Ovary (tissue), 9 donors: ENCODE data around the gene TOP1. TPM values are rescaled to one million over a fixed set of nuclear protein-coding genes. Genes with fewer than 3 reads are reported as not detected.

ENCODE experiments used
- DNase-seq, 5 donors: peaks; one replicate each; pipeline ENCODE4 v3.0.0-alpha.2; 2019 to 2020
- H3K27ac ChIP-seq, 2 donors: fragments of 200-600 bp; one replicate each; pipeline versions ENCODE4 v1.5.1 to v1.8.0; 2019 to 2022
- H3K27me3 ChIP-seq: fragments of 200-600 bp; one replicate; pipeline ENCODE4 v1.8.0; 2022
- H3K36me3 ChIP-seq: fragments of 200-600 bp; sonication (generic); one replicate; pipeline ENCODE4 v1.5.1; 2019
- H3K4me1 ChIP-seq: one replicate; pipeline ENCODE4 v1.8.1; 2013; ENCODE audit warnings: mild to moderate bottlenecking, moderate library complexity; ENCODE audit not compliant: insufficient read depth
- H3K4me3 ChIP-seq: fragments of 200-600 bp; sonication (generic); one replicate; pipeline ENCODE4 v1.5.1; 2017
- H3K9me3 ChIP-seq, 2 donors: fragments of 200-600 bp in 1 of 2; sonication (generic) in 1 of 2; one replicate each; pipeline versions ENCODE4 v1.5.1 to v1.8.1; 2013 to 2019; ENCODE audit warnings: mild to moderate bottlenecking in 1 of 2, moderate library complexity in 1 of 2
- CTCF ChIP-seq, 3 donors: fragments of 450-650 bp in 2 of 3; fragments of 200-600 bp in 1 of 3; IDR thresholded peaks; one replicate each; pipeline versions ENCODE4 v1.5.1 to v1.8.0; 2016 to 2022; ENCODE audit warnings: antibody characterized with exemption in 3 of 3, mild to moderate bottlenecking in 1 of 3
- EP300 ChIP-seq: sonication (generic); formaldehyde crosslinking; IDR thresholded peaks from one replicate; pipeline ENCODE4 v1.6.1; 2017; ENCODE audit warnings: antibody characterized with exemption
- POLR2A ChIP-seq: fragments of 450-650 bp; IDR thresholded peaks from one replicate; pipeline ENCODE4 v1.6.1; 2017; ENCODE audit warnings: antibody characterized with exemption, mild to moderate bottlenecking, moderate library complexity
- WGBS, 3 donors: extraction: QIAGEN DNeasy Blood & Tissue Kit in 1 of 3; methylation state at CpG; one replicate each; pipeline versions ENCODE4 v1.1.5 to v1.1.7; 2013 to 2017; 5-methylcytosine and 5-hydroxymethylcytosine counted together
- intact Hi-C, 4 donors: fragments of 100-400 bp; cut with DNase I; formaldehyde crosslinking; loops; one replicate each; pipeline versions ENCODE4 v1.11.0 to v1.15.1; 2022 to 2023
- polyA plus RNA-seq, 2 donors: library from polyadenylated mRNA; stranded (reverse); fragments of 200-250 nt in 1 of 2; fragments of 350-450 nt in 1 of 2; fragmentation: Illumina TruSeq in 1 of 2; extraction: RNeasy Lipid Tissue Mini Kit (QIAGEN cat#74804) in 1 of 2; gene quantifications; one replicate each; pipeline ENCODE4 v1.2.3, GENCODE V29; 2013 to 2014
- total RNA-seq, 7 donors: library from RNA; depleted of rRNA in 2 of 7; stranded (reverse); fragments of >200 nt in 2 of 7; fragmentation: NEBNext Ultra II Directional in 3 of 7; extraction: Animal tissue kit (Norgen Biotek cat#: 25700) in 3 of 7; gene quantifications; one replicate each; pipeline versions ENCODE4 v1.1.0 to v1.2.4, GENCODE V29; 2016 to 2023
- donor health status: DM: no; HTN: no; CAD: no; lungs with moderate emphysema.
- donor health status: DM: no; HTN: no; CAD: no.
- donor health status: Bipolar disorder and iron deficiency.
- donor health status: DM: yes; HTN: yes; CAD: no.
- donor health status: DM: no; HTN: no; CAD: no.
- donor health status: DM: yes; HTN: yes; CAD: no.

Gene TOP1
- total and polyA plus RNA-seq, 9 donors = 20.9 to 48.4 (median 35.6) TPM

- TF ChIP-seq CTCF (IDR thresholded peaks at IDR 0.05) = no peak
- Histone ChIP-seq H3K27ac (no peak overlapping the region), H3K9me3 (no peaks in the 10 kb centered on the region), H3K36me3 (no peaks in the 10 kb centered on the region), H3K4me1 (peaks cover 7% of the 10 kb centered on the region), H3K4me3 (no peak overlapping the region), H3K27me3 (no peaks in the 10 kb centered on the region)
- DNase-seq = no peak
- intact Hi-C loops = no loop called here
- 93 to 95% (median 93%) methylated on average over 7 of the region's 7 CpGs for WGBS, 3 donors
These were observed 10.3 kb downstream of the TOP1 start for GRCh38 chr20:41038878-41039404.

- no peak for TF ChIP-seq CTCF (IDR thresholded peaks at IDR 0.05)
- TF ChIP-seq EP300 = no peak
- no peak for TF ChIP-seq POLR2A
- no peaks in the 10 kb centered on the region for H3K27me3 ChIP-seq
- no peak overlapping the region for H3K4me3 ChIP-seq
- peaks cover 3% of the 10 kb centered on the region for H3K4me1 ChIP-seq
- intact Hi-C loops = no loop called here
- H3K27ac ChIP-seq = no peak overlapping the region
- DNase-seq = no peak
- H3K36me3 ChIP-seq = no peaks in the 10 kb centered on the region
- WGBS, 3 donors = 89 to 98% (median 97%) methylated on average over 1 of the region's 1 CpG
- no peaks in the 10 kb centered on the region for H3K9me3 ChIP-seq
These were observed 12.2 kb downstream of the TOP1 start for GRCh38 chr20:41040855-41041254.

DNA sequence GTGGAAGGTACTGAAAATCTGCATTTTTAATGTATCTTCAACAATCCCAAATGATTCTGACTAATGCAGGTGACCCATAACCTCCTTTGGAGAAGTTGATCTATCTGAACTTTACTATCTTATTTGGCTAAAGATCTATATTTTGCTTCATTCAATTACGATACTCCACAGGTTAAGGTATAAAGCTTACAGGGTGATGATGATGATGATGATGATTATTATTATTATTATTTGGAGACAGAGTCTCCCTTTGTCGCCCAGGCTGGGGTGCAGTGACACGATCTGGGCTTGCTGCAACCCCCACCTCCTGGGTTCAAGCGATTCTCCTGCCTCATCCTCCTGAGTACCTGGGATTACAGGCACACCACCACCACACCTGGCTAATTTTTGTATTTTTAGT lies 13.1 kb downstream of the TOP1 start:
- H3K36me3 ChIP-seq = no peaks in the 10 kb centered on the region
- H3K27me3 ChIP-seq = no peaks in the 10 kb centered on the region
- intact Hi-C loops = no loop called here
- DNase-seq = no peak
- TF ChIP-seq CTCF (IDR thresholded peaks at IDR 0.05) (no peak), POLR2A (no peak), EP300 (no peak)
- 91 to 96% (median 93%) methylated on average over 4 of the region's 4 CpGs for WGBS, 3 donors
- no peak overlapping the region for H3K27ac ChIP-seq
- no peaks in the 10 kb centered on the region for H3K9me3 ChIP-seq
- H3K4me3 ChIP-seq = no peak overlapping the region
- peaks cover 3% of the 10 kb centered on the region for H3K4me1 ChIP-seq

GRCh38 chr20:41044409-41045062 lies 15.9 kb downstream of the TOP1 start:
- H3K4me3 ChIP-seq = no peak overlapping the region
- no peak for DNase-seq
- H3K9me3 ChIP-seq = no peaks in the 10 kb centered on the region
- intact Hi-C loops = no loop called here
- WGBS, 3 donors = 86 to 91% (median 87%) methylated on average over 9 of the region's 9 CpGs
- H3K27ac ChIP-seq = no peak overlapping the region
- TF ChIP-seq EP300 (no peak), CTCF (IDR thresholded peaks at IDR 0.05) (no peak), POLR2A (no peak)
- no peaks in the 10 kb centered on the region for H3K36me3 ChIP-seq
- no peaks in the 10 kb centered on the region for H3K27me3 ChIP-seq
- H3K4me1 ChIP-seq = peaks cover 12% of the 10 kb centered on the region
